Left renal cortex interstitium (tissue), 4 donors: ENCODE results near the gene GPR32. TPM values are rescaled to one million over a fixed set of nuclear protein-coding genes. Genes with fewer than 3 reads are reported as not detected.
"Not testable (repeated sequence)": the region's sequence is repeated elsewhere in the genome, so short reads cannot be mapped to it uniquely, and the experiment has no call there.

Experiments
- DNase-seq, 4 donors: peaks; one replicate each; pipeline ENCODE4 v3.0.0-alpha.2; 2013; ENCODE audit warnings: low read depth in 4 of 4, low spot score in 2 of 4, missing footprints in 1 of 4
- polyA plus RNA-seq, 4 donors: library from polyadenylated mRNA; unstranded; fragments of 120-200 nt; gene quantifications; one replicate each; pipeline ENCODE4 v1.2.1, GENCODE V29; 2013; ENCODE audit not compliant: insufficient read length in 4 of 4

Gene GPR32, protein sequence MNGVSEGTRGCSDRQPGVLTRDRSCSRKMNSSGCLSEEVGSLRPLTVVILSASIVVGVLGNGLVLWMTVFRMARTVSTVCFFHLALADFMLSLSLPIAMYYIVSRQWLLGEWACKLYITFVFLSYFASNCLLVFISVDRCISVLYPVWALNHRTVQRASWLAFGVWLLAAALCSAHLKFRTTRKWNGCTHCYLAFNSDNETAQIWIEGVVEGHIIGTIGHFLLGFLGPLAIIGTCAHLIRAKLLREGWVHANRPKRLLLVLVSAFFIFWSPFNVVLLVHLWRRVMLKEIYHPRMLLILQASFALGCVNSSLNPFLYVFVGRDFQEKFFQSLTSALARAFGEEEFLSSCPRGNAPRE
- polyA plus RNA-seq, result not detected

DNA sequence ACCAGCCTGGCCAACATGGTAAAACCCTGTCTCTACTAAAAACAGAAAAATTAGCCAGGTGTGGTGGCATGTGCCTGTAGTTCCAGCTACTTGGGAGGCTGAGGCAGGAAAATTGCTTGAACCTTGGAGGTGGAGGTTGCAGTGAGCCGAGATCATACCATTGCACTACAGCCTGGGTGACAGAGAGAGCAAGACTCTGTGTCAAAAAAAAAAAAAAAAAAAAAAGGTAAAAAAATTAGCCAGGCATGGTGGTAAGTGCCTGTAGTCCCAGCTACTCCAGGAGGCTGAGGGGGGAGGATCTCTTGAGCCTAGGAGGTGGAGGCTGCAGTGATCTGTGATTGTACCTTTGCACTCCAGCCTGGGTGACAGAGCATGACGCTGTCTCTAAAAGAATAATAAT, at the start of gene GPR32:
GPR32 (plus strand) TSS at position 301 of the 400 bp plus-strand sequence. CDS start 137 bp downstream, outside the sequence.
- not testable (repeated sequence) for DNase-seq

DNA sequence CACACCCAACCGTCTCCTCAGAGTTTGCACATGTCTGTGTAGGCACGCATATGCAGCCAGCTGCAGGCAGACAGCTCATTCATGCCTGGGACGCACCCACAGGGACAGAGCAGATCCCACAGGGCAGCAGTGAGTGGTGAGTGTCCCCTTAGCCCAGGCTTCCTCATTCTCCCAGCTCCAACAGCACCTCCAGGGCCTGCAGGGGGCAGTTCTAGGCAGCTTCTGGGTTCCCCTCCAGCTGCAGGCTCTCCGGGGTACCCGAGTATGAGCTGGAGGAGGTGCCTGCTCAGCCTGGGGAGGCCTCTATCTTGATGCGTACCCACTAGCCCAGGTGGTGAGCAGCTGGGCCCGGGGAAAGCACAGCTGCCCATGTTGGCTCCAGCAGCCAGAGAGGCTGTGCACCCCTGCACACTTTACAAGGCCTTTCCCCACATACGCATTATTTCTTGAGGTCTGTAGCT, 49.3 kb upstream of the GPR32 start:
- no peak for DNase-seq

DNA sequence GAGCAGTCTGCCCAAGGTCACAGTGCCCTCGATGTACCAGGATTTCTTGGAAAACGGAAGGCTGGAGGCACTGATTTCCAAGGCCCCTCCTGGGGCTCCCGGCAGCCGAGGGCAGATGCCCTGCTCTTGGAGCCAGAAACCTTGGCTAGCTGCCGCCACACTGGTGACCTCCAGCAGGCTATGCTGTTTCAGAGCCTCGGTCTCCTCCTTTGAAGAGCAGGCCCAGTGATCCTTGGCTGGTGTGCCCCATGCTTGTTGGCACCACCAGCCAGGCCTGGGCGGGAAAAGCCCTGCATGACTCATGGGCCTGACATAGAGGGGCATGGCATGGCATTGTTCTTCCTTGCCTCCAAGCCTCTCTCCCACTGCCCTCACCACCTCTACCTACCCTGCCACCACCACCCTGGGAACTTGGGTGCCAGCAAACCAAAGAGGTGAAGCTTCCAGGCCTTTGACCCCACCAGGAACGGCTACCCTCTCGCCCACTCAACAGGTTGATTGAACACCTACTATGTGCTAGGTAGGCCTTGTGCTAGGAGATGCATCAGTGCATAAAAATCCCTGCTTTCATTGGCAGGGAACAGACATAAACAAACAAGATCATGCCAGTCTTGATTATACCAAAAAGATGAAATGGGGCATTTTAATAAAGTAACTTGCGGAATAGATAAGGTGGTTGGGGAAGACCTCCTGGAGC, 48.7 kb upstream of the GPR32 start:
- DNase-seq, result no peak

DNA sequence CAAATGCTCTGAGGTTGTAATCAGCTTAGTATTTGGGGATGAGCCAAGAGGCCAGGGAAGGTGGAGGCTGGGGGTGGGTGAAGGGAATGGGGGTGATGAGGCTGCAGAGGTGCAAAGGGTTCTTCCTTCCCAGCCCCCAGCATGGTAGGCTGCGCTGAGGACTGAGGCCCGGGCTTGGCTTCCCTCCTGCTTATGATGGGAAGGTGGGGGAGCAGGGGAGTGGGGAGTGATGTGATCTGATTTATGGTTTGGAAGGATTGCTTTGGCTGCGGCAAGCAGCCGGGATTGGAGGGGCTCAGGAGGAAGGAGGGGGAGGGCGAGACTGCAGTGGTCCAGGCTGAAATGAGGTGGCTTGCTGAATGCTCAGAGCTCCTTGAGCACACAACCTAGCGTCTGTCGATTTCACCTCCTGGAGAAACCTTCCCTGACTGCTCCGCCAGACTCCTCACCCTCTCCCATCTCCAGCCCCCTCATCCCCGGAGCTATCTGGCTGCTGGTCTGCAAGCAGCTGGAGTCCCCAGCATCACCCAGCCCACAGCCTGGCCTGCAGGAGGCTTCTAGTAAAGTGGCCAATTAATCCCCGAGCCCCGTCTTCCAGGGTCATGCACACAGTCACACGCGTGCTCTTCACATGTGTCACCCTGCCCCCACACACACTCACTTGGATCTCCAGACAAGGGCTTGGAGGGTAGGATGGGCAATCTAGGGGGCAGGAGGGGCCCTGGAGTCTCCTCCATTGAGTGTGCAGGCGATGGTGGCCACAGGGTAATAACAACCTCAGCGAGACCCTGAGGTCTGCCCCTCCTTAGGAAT, 47.9 kb upstream of the GPR32 start:
- DNase-seq, result peak in 1 of 4 donors; percentile 57

DNA sequence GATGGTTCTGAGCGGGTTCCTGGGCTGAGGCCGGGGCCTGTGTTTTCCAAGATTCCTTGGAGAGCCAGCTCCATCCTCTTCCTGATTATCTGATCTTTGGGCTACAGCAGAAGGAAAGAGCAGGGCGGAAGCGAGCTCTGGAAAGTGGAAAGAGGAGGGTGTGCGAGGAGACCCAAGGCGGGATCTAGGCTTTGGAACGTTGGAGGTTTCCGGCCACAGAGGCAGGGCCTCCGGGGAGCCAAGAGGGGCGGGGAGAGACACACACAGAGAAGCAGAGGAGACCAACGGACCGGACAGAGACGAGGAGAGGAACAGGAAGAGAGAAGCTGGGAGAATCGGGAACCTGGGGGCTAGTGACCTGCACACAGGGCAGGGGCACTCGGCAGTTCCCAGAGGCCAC, 47.2 kb upstream of the GPR32 start, which contains the start of gene CLEC11A:
CLEC11A (plus strand) TSS at position 296 of the 400 bp plus-strand sequence. CDS start 162 bp downstream, outside the sequence.
- peak in 1 of 4 donors; percentile 48 for DNase-seq

GRCh38 chr19:50723735-50724521, 46.3 kb upstream of the GPR32 start:
- no peak for DNase-seq

GRCh38 chr19:50724522-50725217, 45.6 kb upstream of the GPR32 start:
- peak; percentile 96 to 99 (median 98) for DNase-seq

GRCh38 chr19:50725218-50725910, 44.9 kb upstream of the GPR32 start:
- no peak for DNase-seq

GRCh38 chr19:50725911-50726230, 44.4 kb upstream of the GPR32 start:
- no peak for DNase-seq

GRCh38 chr19:50728084-50728737, 42.1 kb upstream of the GPR32 start:
- peak in 2 of 4 donors; percentile 70 to 82 for DNase-seq

GRCh38 chr19:50729894-50730293, 40.4 kb upstream of the GPR32 start:
- DNase-seq, result no peak

DNA sequence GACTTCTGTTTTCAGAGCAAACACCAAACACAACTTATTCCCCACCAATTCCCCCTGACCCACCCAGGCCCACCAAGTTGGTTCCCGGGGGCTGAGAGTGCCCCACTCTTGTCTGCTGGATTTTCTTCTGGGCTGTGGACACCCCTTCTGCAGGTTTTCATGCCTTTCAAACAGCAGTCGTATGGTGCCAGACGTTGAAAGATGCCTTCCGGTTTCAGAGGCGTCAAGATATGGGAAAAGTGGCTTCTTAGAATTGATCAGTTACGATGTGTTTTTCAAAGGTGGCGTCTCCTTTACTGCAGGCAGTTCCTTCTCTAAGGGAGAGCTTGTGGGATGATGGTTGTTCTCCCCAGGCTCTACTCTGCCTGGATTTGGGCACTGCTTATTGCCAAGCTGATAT, 34.4 kb upstream of the GPR32 start:
- DNase-seq, result no peak

DNA sequence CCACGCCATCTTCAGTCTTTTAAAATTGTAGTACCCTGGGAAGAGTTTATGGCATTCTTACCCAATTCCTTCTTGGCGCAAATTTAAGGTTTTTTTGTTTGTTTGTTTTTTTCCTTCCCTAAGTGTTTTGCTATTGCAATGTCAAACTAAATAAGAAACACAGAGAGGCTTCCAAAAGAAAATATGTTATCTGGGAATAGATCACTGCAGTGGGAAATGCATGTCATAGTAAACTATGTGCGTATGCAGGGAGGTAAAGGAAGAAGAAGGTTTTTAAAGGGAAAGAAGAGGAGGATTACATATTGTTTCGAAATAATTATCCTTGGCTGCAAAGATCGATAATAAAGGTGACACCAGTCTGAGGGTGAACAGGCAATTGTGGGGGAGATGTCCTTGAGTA, 33.9 kb upstream of the GPR32 start:
- DNase-seq, result no peak

- DNase-seq, result no peak
Observed at GRCh38 chr19:50739132-50739913, 30.9 kb upstream of the GPR32 start.

DNA sequence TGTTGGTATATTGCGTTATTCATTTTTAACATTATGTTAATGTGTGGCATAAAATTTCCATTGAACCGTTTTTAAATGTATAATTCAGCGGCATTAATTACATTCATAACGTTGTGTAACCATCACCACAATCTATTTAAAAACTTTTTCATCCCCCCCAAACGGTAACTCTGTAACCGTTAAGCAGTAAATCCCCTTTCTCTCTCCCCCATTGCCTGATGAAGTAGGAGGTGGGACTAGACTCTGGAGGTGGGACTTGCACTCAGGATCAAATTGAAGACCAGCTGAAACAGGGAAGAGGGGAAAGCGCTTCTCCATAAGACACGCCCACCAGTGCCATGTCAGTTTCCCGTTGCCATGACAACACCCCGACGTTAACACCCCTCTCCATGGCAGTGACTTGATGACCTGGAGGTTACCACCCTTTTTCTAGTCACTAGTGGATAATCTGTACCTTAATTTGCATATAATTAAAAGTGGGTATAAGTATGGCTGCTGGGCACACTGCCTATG, 30.3 kb upstream of the GPR32 start:
- DNase-seq, result no peak

GRCh38 chr19:50741179-50741933, 28.9 kb upstream of the GPR32 start:
- no peak for DNase-seq

DNA sequence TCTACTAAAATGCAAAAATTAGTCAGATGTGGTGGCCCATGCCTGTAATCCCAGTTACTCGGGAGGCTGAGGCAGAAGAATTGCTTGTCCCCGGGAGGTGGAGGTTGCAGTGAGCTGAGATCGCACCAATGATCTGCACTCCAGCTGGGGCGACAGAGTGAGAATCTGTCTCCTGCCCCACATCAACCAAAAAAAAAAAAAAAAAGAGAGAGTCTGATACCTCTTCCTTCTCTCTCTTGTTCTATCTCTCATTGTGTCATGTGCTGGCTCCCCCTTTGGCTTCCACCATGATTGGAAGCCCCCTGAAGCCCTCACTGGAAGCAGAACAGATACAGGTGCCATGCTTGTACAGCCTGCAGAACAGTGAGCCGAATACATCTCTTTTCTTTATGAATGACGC, 26.7 kb upstream of the GPR32 start:
- no peak for DNase-seq
